Measurements from ENCODE around the gene COL8A2.

COL8A2 gene

GRCh38 chr1:36135330-36135667 lies 10.3 kb upstream of the COL8A2 start:
- no peak for DNase-seq (ENCODE audit: low spot score)

GRCh38 chr1:36134505-36135329 lies 9.7 kb upstream of the COL8A2 start:
- DNase-seq (ENCODE audit: low spot score): no peak

GRCh38 chr1:36134031-36134430 lies 9.0 kb upstream of the COL8A2 start:
- DNase-seq (ENCODE audit: low spot score): no peak

- DNase-seq (ENCODE audit: low spot score): peak; percentile 54
Observed at GRCh38 chr1:36133484-36133883, 8.5 kb upstream of the COL8A2 start.

- DNase-seq (ENCODE audit: low spot score): no peak
Observed at GRCh38 chr1:36132029-36132428, 7.0 kb upstream of the COL8A2 start.

GRCh38 chr1:36128905-36129206 lies 3.8 kb upstream of the COL8A2 start:
- no peak for DNase-seq (ENCODE audit: low spot score)

- no peak for DNase-seq (ENCODE audit: low spot score)
Observed at GRCh38 chr1:36128126-36128904, 3.3 kb upstream of the COL8A2 start.

- DNase-seq (ENCODE audit: low spot score): no peak
Observed at GRCh38 chr1:36126797-36127500, 1.9 kb upstream of the COL8A2 start.

GRCh38 chr1:36126005-36126716 lies 1.1 kb upstream of the COL8A2 start:
- DNase-seq (ENCODE audit: low spot score): no peak

GRCh38 chr1:36124404-36125128 lies 456 bp downstream of the COL8A2 start:
- no peak for DNase-seq (ENCODE audit: low spot score)

- DNase-seq (ENCODE audit: low spot score): peak; percentile 69
Observed at GRCh38 chr1:36123356-36123755, 1.7 kb downstream of the COL8A2 start.

- DNase-seq (ENCODE audit: low spot score): no peak
Observed at GRCh38 chr1:36122062-36123030, 2.7 kb downstream of the COL8A2 start.

GRCh38 chr1:36119456-36119855 lies 5.6 kb downstream of the COL8A2 start:
- no peak for DNase-seq (ENCODE audit: low spot score)

- DNase-seq (ENCODE audit: low spot score): no peak
Observed at GRCh38 chr1:36118447-36119204, 6.4 kb downstream of the COL8A2 start.

- no peak for DNase-seq (ENCODE audit: low spot score)
Observed at GRCh38 chr1:36116901-36117300, 8.1 kb downstream of the COL8A2 start.

- DNase-seq (ENCODE audit: low spot score): no peak
Observed at GRCh38 chr1:36115931-36116330, 9.1 kb downstream of the COL8A2 start.

- peak; percentile 40 for DNase-seq (ENCODE audit: low spot score)
Observed at GRCh38 chr1:36115200-36115669, 9.8 kb downstream of the COL8A2 start.

GRCh38 chr1:36114371-36114770 lies 10.7 kb downstream of the COL8A2 start:
- no peak for DNase-seq (ENCODE audit: low spot score)

- DNase-seq (ENCODE audit: low spot score): no peak
Observed at GRCh38 chr1:36112823-36113222, 12.2 kb downstream of the COL8A2 start.

GRCh38 chr1:36111151-36111550 lies 13.9 kb downstream of the COL8A2 start:
- DNase-seq (ENCODE audit: low spot score): no peak

Measured in Ammon's horn (tissue), 1 donor.